WTC11 (cell line): ENCODE data around the gene KAT6B. TPM values are rescaled to one million over a fixed set of nuclear protein-coding genes. Genes with fewer than 3 reads are reported as not detected.

ENCODE experiments used
- ATAC-seq: fragments of 200-7000 bp; cut with Tn5 transposase; 2 replicates; pipeline ENCODE4 v1.10.0; 2021; ENCODE audit warnings: mild to moderate bottlenecking, moderate library complexity
- CTCF ChIA-PET: fragments of 300-600 bp; sonication (Branson Sonifier 250); formaldehyde crosslinking; loops from one replicate; lab custom pipeline; 2021; ENCODE audit warnings: antibody characterized with exemption; lab: Charles Lee
- POLR2A ChIA-PET: fragments of 350-600 bp; sonication (Branson Sonifier 250); formaldehyde crosslinking; loops from one replicate; lab custom pipeline; 2021; ENCODE audit warnings: antibody characterized with exemption; lab: Charles Lee
- DNase-seq: peaks from one replicate; pipeline ENCODE4 v3.0.0; 2021; ENCODE audit warnings: low spot score
- H3K27ac Mint-ChIP-seq: 2 replicates; pipeline ENCODE4 v1.8.0; 2021; ENCODE audit warnings: mixed read lengths
- H3K27me3 Mint-ChIP-seq: 2 replicates; pipeline ENCODE4 v1.8.0; 2021; ENCODE audit warnings: low read depth, mild to moderate bottlenecking, moderate library complexity, mixed read lengths
- H3K36me3 Mint-ChIP-seq: 2 replicates; pipeline ENCODE4 v1.8.0; 2021; ENCODE audit warnings: mixed read lengths
- H3K4me1 Mint-ChIP-seq: 2 replicates; pipeline ENCODE4 v1.8.0; 2022; ENCODE audit warnings: mixed read lengths
- H3K4me3 Mint-ChIP-seq: 2 replicates; pipeline ENCODE4 v1.8.0; 2021; ENCODE audit warnings: mild to moderate bottlenecking, moderate library complexity, mixed read lengths
- H3K9me3 Mint-ChIP-seq: 2 replicates; pipeline ENCODE4 v1.8.0; 2021; ENCODE audit warnings: mixed read lengths
- CREM ChIP-seq: sonication (generic); formaldehyde crosslinking; IDR thresholded peaks from 2 replicates; pipeline ENCODE4 v1.8.1; 2022; ENCODE audit warnings: mild to moderate bottlenecking, missing genetic modification reagents, moderate library complexity
- EMX1 ChIP-seq: fragments of 250-450 bp; sonication (Bioruptor Pico); IDR thresholded peaks from 2 replicates; pipeline ENCODE4 v1.8.0; 2021; ENCODE audit warnings: mild to moderate bottlenecking
- ESRRA ChIP-seq: sonication (generic); formaldehyde crosslinking; IDR thresholded peaks from 2 replicates; pipeline ENCODE4 v1.8.1; 2022; ENCODE audit warnings: mild to moderate bottlenecking, missing genetic modification reagents, borderline replicate concordance
- FOXK1 ChIP-seq: sonication (generic); formaldehyde crosslinking; IDR thresholded peaks from 2 replicates; pipeline ENCODE4 v1.8.0; 2022; ENCODE audit warnings: mild to moderate bottlenecking, moderate library complexity, missing genetic modification reagents
- NFE2L1 ChIP-seq: sonication (generic); formaldehyde crosslinking; IDR thresholded peaks from 2 replicates; pipeline ENCODE4 v1.8.1; 2023; ENCODE audit warnings: missing genetic modification reagents
- TEAD1 ChIP-seq: sonication (generic); formaldehyde crosslinking; IDR thresholded peaks from 2 replicates; pipeline ENCODE4 v1.8.0; 2022; ENCODE audit warnings: mild to moderate bottlenecking, missing genetic modification reagents
- ZNF232 ChIP-seq: sonication (generic); formaldehyde crosslinking; IDR thresholded peaks from 2 replicates; pipeline ENCODE4 v1.8.0; 2022; ENCODE audit warnings: mild to moderate bottlenecking, missing genetic modification reagents
- ZNF317 ChIP-seq: sonication (generic); formaldehyde crosslinking; IDR thresholded peaks from 2 replicates; pipeline ENCODE4 v1.8.1; 2023; ENCODE audit warnings: low read depth, mild to moderate bottlenecking, moderate library complexity, missing genetic modification reagents, borderline replicate concordance
- total RNA-seq: library from RNA; stranded (reverse); gene quantifications from 3 replicates; pipeline ENCODE4 v1.2.3, GENCODE V29; 2021
- TF ChIP-seq, protein P1 (sequence below): sonication (generic); formaldehyde crosslinking; IDR thresholded peaks from 2 replicates; pipeline ENCODE4 v1.8.1; 2023; ENCODE audit warnings: mild to moderate bottlenecking, moderate library complexity, missing genetic modification reagents
- TF ChIP-seq, protein P2 (sequence below): fragments of 250-450 bp; sonication (Bioruptor Pico); IDR thresholded peaks from 2 replicates; pipeline ENCODE4 v1.9.0; 2021; ENCODE audit warnings: mild to moderate bottlenecking, borderline replicate concordance
- TF ChIP-seq, protein P3 (sequence below): sonication (generic); formaldehyde crosslinking; IDR thresholded peaks from 2 replicates; pipeline ENCODE4 v1.8.0; 2022; ENCODE audit warnings: missing genetic modification reagents
- TF ChIP-seq, protein P4 (sequence below): sonication (generic); formaldehyde crosslinking; IDR thresholded peaks from 2 replicates; pipeline ENCODE4 v1.8.1; 2022; ENCODE audit warnings: mild to moderate bottlenecking, moderate library complexity, missing genetic modification reagents
- TF ChIP-seq, protein P5 (sequence below): sonication (generic); formaldehyde crosslinking; IDR thresholded peaks from 2 replicates; pipeline ENCODE4 v1.8.1; 2023; ENCODE audit warnings: mild to moderate bottlenecking, missing genetic modification reagents
- TF ChIP-seq, protein P6 (sequence below): sonication (generic); formaldehyde crosslinking; IDR thresholded peaks from 2 replicates; pipeline ENCODE4 v1.8.1; 2023; ENCODE audit warnings: mild to moderate bottlenecking, missing genetic modification reagents
- TF ChIP-seq, protein P7 (sequence below): sonication (generic); formaldehyde crosslinking; IDR thresholded peaks from 2 replicates; pipeline ENCODE4 v1.8.1; 2022; ENCODE audit warnings: mild to moderate bottlenecking, missing genetic modification reagents, moderate library complexity, borderline replicate concordance

Gene KAT6B
- total RNA-seq, 1 experiment from 2014 or later, result 18.5 TPM

DNA sequence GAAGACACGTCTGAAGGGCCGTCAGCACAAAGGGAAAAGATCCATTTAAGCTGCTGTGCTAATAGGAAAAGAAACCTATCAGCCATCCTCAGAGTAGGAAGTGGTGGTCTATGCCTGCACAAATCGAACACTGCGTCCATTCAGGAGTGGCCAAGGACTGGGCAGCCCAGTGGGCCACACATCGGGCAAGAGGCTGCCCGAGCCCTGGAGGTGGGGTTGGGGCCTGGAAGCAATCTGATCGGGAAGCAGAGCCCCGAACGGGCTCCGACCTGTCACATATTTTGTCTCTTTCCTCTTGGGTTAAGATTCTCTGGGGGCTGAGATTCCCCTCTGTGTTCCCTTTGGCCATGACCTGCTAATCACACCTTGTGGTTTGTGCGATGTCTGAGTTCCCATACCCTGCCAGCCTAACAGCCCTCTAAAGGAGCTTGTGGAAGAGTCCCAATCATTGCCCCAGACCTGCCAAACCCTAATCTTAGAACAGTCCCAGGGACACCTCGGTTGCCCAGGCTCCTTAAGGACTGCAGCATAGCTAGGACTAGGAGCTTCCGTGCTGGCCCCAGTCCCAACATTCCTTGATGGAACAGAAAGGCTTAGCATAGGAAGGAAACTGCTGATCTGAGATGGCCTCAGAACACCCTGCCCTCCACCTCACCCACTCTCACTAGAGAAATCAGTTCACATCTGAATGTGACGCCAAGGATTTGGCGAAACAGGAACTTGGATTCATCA, 207.2 kb downstream of the KAT6B start:
- DNase-seq (no peak), ATAC-seq (no peak; the same call in 1 of the 2 replicates)
- Mint-ChIP-seq H3K9me3 (no peaks in the 10 kb centered on the region), H3K27me3 (no peaks in the 10 kb centered on the region), H3K4me3 (no peak overlapping the region), H3K27ac (0 out of 2 replicates have a peak overlapping the region, but pooled peaks have one; percentile 29), H3K4me1 (peaks cover 7% of the 10 kb centered on the region; the same call in 1 of the 2 replicates), H3K36me3 (peaks cover 17% of the 10 kb centered on the region)
- TF ChIP-seq FOXK1 (CRISPR knock-in tag) (no peak), NFE2L1 (CRISPR knock-in tag) (no peak), ESRRA (CRISPR knock-in tag) (no peak), TEAD1 (no peak), ZNF317 (CRISPR knock-in tag) (no peak), EMX1 (CRISPR knock-in tag) (no peak), ZNF232 (CRISPR knock-in tag) (no peak), CREM (CRISPR knock-in tag) (no peak)
- TF ChIP-seq, protein P1, sequence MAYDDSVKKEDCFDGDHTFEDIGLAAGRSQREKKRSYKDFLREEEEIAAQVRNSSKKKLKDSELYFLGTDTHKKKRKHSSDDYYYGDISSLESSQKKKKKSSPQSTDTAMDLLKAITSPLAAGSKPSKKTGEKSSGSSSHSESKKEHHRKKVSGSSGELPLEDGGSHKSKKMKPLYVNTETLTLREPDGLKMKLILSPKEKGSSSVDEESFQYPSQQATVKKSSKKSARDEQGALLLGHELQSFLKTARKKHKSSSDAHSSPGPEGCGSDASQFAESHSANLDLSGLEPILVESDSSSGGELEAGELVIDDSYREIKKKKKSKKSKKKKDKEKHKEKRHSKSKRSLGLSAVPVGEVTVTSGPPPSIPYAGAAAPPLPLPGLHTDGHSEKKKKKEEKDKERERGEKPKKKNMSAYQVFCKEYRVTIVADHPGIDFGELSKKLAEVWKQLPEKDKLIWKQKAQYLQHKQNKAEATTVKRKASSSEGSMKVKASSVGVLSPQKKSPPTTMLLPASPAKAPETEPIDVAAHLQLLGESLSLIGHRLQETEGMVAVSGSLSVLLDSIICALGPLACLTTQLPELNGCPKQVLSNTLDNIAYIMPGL (CRISPR knock-in tag), result no peak
- TF ChIP-seq, protein P2, sequence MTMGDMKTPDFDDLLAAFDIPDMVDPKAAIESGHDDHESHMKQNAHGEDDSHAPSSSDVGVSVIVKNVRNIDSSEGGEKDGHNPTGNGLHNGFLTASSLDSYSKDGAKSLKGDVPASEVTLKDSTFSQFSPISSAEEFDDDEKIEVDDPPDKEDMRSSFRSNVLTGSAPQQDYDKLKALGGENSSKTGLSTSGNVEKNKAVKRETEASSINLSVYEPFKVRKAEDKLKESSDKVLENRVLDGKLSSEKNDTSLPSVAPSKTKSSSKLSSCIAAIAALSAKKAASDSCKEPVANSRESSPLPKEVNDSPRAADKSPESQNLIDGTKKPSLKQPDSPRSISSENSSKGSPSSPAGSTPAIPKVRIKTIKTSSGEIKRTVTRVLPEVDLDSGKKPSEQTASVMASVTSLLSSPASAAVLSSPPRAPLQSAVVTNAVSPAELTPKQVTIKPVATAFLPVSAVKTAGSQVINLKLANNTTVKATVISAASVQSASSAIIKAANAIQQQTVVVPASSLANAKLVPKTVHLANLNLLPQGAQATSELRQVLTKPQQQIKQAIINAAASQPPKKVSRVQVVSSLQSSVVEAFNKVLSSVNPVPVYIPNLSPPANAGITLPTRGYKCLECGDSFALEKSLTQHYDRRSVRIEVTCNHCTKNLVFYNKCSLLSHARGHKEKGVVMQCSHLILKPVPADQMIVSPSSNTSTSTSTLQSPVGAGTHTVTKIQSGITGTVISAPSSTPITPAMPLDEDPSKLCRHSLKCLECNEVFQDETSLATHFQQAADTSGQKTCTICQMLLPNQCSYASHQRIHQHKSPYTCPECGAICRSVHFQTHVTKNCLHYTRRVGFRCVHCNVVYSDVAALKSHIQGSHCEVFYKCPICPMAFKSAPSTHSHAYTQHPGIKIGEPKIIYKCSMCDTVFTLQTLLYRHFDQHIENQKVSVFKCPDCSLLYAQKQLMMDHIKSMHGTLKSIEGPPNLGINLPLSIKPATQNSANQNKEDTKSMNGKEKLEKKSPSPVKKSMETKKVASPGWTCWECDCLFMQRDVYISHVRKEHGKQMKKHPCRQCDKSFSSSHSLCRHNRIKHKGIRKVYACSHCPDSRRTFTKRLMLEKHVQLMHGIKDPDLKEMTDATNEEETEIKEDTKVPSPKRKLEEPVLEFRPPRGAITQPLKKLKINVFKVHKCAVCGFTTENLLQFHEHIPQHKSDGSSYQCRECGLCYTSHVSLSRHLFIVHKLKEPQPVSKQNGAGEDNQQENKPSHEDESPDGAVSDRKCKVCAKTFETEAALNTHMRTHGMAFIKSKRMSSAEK, result no peak
- TF ChIP-seq, protein P3, sequence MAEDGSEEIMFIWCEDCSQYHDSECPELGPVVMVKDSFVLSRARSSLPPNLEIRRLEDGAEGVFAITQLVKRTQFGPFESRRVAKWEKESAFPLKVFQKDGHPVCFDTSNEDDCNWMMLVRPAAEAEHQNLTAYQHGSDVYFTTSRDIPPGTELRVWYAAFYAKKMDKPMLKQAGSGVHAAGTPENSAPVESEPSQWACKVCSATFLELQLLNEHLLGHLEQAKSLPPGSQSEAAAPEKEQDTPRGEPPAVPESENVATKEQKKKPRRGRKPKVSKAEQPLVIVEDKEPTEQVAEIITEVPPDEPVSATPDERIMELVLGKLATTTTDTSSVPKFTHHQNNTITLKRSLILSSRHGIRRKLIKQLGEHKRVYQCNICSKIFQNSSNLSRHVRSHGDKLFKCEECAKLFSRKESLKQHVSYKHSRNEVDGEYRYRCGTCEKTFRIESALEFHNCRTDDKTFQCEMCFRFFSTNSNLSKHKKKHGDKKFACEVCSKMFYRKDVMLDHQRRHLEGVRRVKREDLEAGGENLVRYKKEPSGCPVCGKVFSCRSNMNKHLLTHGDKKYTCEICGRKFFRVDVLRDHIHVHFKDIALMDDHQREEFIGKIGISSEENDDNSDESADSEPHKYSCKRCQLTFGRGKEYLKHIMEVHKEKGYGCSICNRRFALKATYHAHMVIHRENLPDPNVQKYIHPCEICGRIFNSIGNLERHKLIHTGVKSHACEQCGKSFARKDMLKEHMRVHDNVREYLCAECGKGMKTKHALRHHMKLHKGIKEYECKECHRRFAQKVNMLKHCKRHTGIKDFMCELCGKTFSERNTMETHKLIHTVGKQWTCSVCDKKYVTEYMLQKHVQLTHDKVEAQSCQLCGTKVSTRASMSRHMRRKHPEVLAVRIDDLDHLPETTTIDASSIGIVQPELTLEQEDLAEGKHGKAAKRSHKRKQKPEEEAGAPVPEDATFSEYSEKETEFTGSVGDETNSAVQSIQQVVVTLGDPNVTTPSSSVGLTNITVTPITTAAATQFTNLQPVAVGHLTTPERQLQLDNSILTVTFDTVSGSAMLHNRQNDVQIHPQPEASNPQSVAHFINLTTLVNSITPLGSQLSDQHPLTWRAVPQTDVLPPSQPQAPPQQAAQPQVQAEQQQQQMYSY (CRISPR knock-in tag), result no peak
- TF ChIP-seq, protein P4, sequence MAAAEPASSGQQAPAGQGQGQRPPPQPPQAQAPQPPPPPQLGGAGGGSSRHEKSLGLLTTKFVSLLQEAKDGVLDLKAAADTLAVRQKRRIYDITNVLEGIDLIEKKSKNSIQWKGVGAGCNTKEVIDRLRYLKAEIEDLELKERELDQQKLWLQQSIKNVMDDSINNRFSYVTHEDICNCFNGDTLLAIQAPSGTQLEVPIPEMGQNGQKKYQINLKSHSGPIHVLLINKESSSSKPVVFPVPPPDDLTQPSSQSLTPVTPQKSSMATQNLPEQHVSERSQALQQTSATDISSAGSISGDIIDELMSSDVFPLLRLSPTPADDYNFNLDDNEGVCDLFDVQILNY, result no peak
- TF ChIP-seq, protein P5, sequence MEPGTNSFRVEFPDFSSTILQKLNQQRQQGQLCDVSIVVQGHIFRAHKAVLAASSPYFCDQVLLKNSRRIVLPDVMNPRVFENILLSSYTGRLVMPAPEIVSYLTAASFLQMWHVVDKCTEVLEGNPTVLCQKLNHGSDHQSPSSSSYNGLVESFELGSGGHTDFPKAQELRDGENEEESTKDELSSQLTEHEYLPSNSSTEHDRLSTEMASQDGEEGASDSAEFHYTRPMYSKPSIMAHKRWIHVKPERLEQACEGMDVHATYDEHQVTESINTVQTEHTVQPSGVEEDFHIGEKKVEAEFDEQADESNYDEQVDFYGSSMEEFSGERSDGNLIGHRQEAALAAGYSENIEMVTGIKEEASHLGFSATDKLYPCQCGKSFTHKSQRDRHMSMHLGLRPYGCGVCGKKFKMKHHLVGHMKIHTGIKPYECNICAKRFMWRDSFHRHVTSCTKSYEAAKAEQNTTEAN (CRISPR knock-in tag), result no peak
- TF ChIP-seq, protein P6, sequence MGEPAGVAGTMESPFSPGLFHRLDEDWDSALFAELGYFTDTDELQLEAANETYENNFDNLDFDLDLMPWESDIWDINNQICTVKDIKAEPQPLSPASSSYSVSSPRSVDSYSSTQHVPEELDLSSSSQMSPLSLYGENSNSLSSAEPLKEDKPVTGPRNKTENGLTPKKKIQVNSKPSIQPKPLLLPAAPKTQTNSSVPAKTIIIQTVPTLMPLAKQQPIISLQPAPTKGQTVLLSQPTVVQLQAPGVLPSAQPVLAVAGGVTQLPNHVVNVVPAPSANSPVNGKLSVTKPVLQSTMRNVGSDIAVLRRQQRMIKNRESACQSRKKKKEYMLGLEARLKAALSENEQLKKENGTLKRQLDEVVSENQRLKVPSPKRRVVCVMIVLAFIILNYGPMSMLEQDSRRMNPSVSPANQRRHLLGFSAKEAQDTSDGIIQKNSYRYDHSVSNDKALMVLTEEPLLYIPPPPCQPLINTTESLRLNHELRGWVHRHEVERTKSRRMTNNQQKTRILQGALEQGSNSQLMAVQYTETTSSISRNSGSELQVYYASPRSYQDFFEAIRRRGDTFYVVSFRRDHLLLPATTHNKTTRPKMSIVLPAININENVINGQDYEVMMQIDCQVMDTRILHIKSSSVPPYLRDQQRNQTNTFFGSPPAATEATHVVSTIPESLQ (CRISPR knock-in tag), result no peak
- TF ChIP-seq, protein P7, sequence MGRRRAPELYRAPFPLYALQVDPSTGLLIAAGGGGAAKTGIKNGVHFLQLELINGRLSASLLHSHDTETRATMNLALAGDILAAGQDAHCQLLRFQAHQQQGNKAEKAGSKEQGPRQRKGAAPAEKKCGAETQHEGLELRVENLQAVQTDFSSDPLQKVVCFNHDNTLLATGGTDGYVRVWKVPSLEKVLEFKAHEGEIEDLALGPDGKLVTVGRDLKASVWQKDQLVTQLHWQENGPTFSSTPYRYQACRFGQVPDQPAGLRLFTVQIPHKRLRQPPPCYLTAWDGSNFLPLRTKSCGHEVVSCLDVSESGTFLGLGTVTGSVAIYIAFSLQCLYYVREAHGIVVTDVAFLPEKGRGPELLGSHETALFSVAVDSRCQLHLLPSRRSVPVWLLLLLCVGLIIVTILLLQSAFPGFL (CRISPR knock-in tag), result no peak
- POLR2A ChIA-PET, result no interaction called here
- CTCF ChIA-PET, result interaction anchor here (0.7 to 2.0 kb wide), 6 partner anchors 12 to 202 kb away, joined by 3 to 7 read pairs (median 4); partner anchors contain the start of gene COMTD1
